PC-3 (cell line): Measurements from ENCODE around the gene ENAM. TPM values are rescaled to one million over a fixed set of nuclear protein-coding genes. Genes with fewer than 3 reads are reported as not detected.

Experiments
- ATAC-seq: fragments of 200-7000 bp; cut with Tn5 transposase; 2 replicates; pipeline ENCODE4 v1.9.1; 2020; ENCODE audit warnings: mild to moderate bottlenecking, moderate library complexity
- BruUV-seq: library from RNA; stranded (reverse); fragments of 400-500 nt; replicated peaks from 2 replicates; lab custom pipeline; 2021; lab: Mats Ljungman, UMichigan
- CTCF ChIA-PET: fragments of 300-600 bp; sonication (Branson Sonifier 250); formaldehyde crosslinking; loops from one replicate; lab custom pipeline; 2022; ENCODE audit warnings: antibody characterized with exemption; lab: Charles Lee
- POLR2A ChIA-PET: fragments of 300-600 bp; sonication (Branson Sonifier 250); formaldehyde crosslinking; loops from one replicate; lab custom pipeline; 2022; ENCODE audit warnings: antibody characterized with exemption; ENCODE audit not compliant: unreplicated experiment; lab: Charles Lee
- DNase-seq: peaks from one replicate; pipeline ENCODE4 v3.0.0-alpha.2; 2015
- H2AFZ ChIP-seq: fragments of 300-600 bp; sonication (generic); 2 replicates; pipeline ENCODE4 v1.6.0; 2016; ENCODE audit warnings: antibody characterized with exemption, low read length
- H3F3A ChIP-seq: fragments of 300-600 bp; sonication (generic); one replicate; pipeline ENCODE4 v1.6.0; 2017; ENCODE audit warnings: antibody characterized with exemption, low read length, control low read depth, mild to moderate bottlenecking; ENCODE audit not compliant: unreplicated experiment
- H3K27ac ChIP-seq: fragments of 300-600 bp; sonication (generic); 2 replicates; pipeline ENCODE4 v1.5.1; 2016; ENCODE audit warnings: mild to moderate bottlenecking, low read length
- H3K27me3 ChIP-seq: fragments of 300-600 bp; sonication (generic); 2 replicates; pipeline ENCODE4 v1.6.1; 2016; ENCODE audit warnings: low read length, mixed read lengths
- H3K36me3 ChIP-seq: fragments of 300-600 bp; sonication (generic); 2 replicates; pipeline ENCODE4 v1.6.1; 2016; ENCODE audit warnings: low read depth, mixed run types, low read length, mixed read lengths
- H3K4me1 ChIP-seq: fragments of 300-600 bp; sonication (generic); 2 replicates; pipeline ENCODE4 v1.5.1; 2016; ENCODE audit warnings: low read length; ENCODE audit not compliant: insufficient read depth
- H3K4me2 ChIP-seq: fragments of 300-600 bp; sonication (generic); 2 replicates; pipeline ENCODE4 v1.6.0; 2016; ENCODE audit warnings: low read length
- H3K4me3 ChIP-seq: fragments of 300-600 bp; sonication (generic); 2 replicates; pipeline ENCODE4 v1.5.1; 2016; ENCODE audit warnings: mild to moderate bottlenecking, low read length, mixed read lengths
- H3K79me2 ChIP-seq: fragments of 300-600 bp; sonication (generic); 2 replicates; pipeline ENCODE4 v1.6.1; 2017; ENCODE audit warnings: low read length, mixed read lengths
- H3K9ac ChIP-seq: fragments of 300-600 bp; sonication (generic); 2 replicates; pipeline ENCODE4 v1.6.0; 2016; ENCODE audit warnings: mild to moderate bottlenecking, low read length
- H3K9me2 ChIP-seq: fragments of 300-600 bp; sonication (generic); replicated peaks from 2 replicates; pipeline ENCODE4 v1.6.1; 2016; ENCODE audit warnings: mixed run types, low read length, mixed read lengths
- H3K9me3 ChIP-seq: fragments of 300-600 bp; sonication (generic); 2 replicates; pipeline ENCODE4 v1.6.1; 2016; ENCODE audit warnings: low read length, mixed read lengths
- H4K20me1 ChIP-seq: fragments of 300-600 bp; sonication (generic); 2 replicates; pipeline ENCODE4 v1.6.1; 2016; ENCODE audit warnings: low read length, mixed read lengths
- CTCF ChIP-seq: fragments of 300-600 bp; sonication (generic); conservative IDR thresholded peaks from 2 replicates; pipeline ENCODE4 v1.5.1; 2017; ENCODE audit warnings: antibody characterized with exemption, low read depth, mild to moderate bottlenecking, low read length
- EZH2 ChIP-seq: fragments of 300-600 bp; sonication (generic); IDR thresholded peaks from one replicate; pipeline ENCODE4 v1.6.1; 2017; ENCODE audit warnings: antibody characterized with exemption, mild to moderate bottlenecking, low read length; ENCODE audit not compliant: unreplicated experiment
- EZH2phosphoT487 ChIP-seq: fragments of 300-600 bp; sonication (generic); IDR thresholded peaks from 2 replicates; pipeline ENCODE4 v1.6.1; 2018; ENCODE audit warnings: mild to moderate bottlenecking, antibody characterized with exemption, low read length, borderline replicate concordance
- intact Hi-C: fragments of 100-400 bp; cut with micrococcal nuclease; formaldehyde crosslinking; loops from 2 replicates; pipeline ENCODE4 v1.9.0; 2023
- total RNA-seq: library from RNA; depleted of rRNA; stranded (reverse); fragments of >200 nt; gene quantifications from 2 replicates; pipeline ENCODE4 v1.2.3, GENCODE V29; 2014

The ENAM gene
- total RNA-seq, 1 experiment from 2014 or later: not detected

- no peak overlapping the region for H3K27ac ChIP-seq
- no peaks in the 10 kb centered on the region for H3F3A ChIP-seq
- H3K4me2 ChIP-seq: no peak overlapping the region
- H3K9me3 ChIP-seq: no peaks in the 10 kb centered on the region
- ATAC-seq (no peak), DNase-seq (no peak)
- intact Hi-C loops: no loop called here
- H3K36me3 ChIP-seq: no peaks in the 10 kb centered on the region
- no peaks in the 10 kb centered on the region for H3K27me3 ChIP-seq
- H3K9me2 ChIP-seq: no peaks in the 10 kb centered on the region
- CTCF ChIA-PET: no interaction called here
- POLR2A ChIA-PET: no interaction called here
- H3K4me1 ChIP-seq: no peaks in the 10 kb centered on the region; the same call in 1 of the 2 replicates
- H3K79me2 ChIP-seq: no peaks in the 10 kb centered on the region
- no peak overlapping the region for H2AFZ ChIP-seq
- no peak overlapping the region for H3K9ac ChIP-seq
- no peak overlapping the region for H3K4me3 ChIP-seq
- BruUV-seq: no TSS peak
- TF ChIP-seq CTCF: no peak
- no peak for TF ChIP-seq EZH2phosphoT487
- no peak for TF ChIP-seq EZH2
- no peaks in the 10 kb centered on the region for H4K20me1 ChIP-seq
Observed at GRCh38 chr4:70619778-70620177, 8.8 kb upstream of the ENAM start.

- no peaks in the 10 kb centered on the region for H3K9me2 ChIP-seq
- intact Hi-C loops: no loop called here
- no peaks in the 10 kb centered on the region for H3K79me2 ChIP-seq
- H3F3A ChIP-seq: no peaks in the 10 kb centered on the region
- H3K9ac ChIP-seq: no peak overlapping the region
- BruUV-seq: no TSS peak
- no peak overlapping the region for H3K27ac ChIP-seq
- DNase-seq: no peak
- POLR2A ChIA-PET: interaction anchor here (0.9 kb wide), 1 partner anchor 81 kb away, joined by 3 read pairs; no protein-coding TSS in a partner anchor
- TF ChIP-seq CTCF (no peak), EZH2phosphoT487 (no peak), EZH2 (no peak)
- H3K4me2 ChIP-seq: no peak overlapping the region
- H3K36me3 ChIP-seq: no peaks in the 10 kb centered on the region
- CTCF ChIA-PET: no interaction called here
- no peaks in the 10 kb centered on the region for H4K20me1 ChIP-seq
- no peak for ATAC-seq
- no peak overlapping the region for H2AFZ ChIP-seq
- H3K4me3 ChIP-seq: no peak overlapping the region
- H3K4me1 ChIP-seq: no peaks in the 10 kb centered on the region
- H3K27me3 ChIP-seq: no peaks in the 10 kb centered on the region
- H3K9me3 ChIP-seq: no peaks in the 10 kb centered on the region
Observed at GRCh38 chr4:70623323-70623722, 5.2 kb upstream of the ENAM start.

GRCh38 chr4:70624226-70624793, 4.2 kb upstream of the ENAM start:
- ChIA-PET POLR2A (interaction anchor here (0.9 kb wide), 1 partner anchor 80 kb away, joined by 3 read pairs; no protein-coding TSS in a partner anchor), CTCF (no interaction called here)
- peak; percentile 85 for ATAC-seq
- intact Hi-C loops: no loop called here
- Histone ChIP-seq H3K9me2 (no peaks in the 10 kb centered on the region), H3F3A (no peaks in the 10 kb centered on the region), H2AFZ (peak overlapping the region; percentile 2; the same call in 1 of the 2 replicates), H3K9ac (no peak overlapping the region), H3K4me1 (no peaks in the 10 kb centered on the region), H3K79me2 (no peaks in the 10 kb centered on the region), H4K20me1 (no peaks in the 10 kb centered on the region), H3K4me2 (no peak overlapping the region), H3K27me3 (no peaks in the 10 kb centered on the region), H3K9me3 (no peaks in the 10 kb centered on the region), H3K4me3 (no peak overlapping the region), H3K27ac (no peak overlapping the region), H3K36me3 (no peaks in the 10 kb centered on the region)
- TF ChIP-seq EZH2phosphoT487: no peak
- TF ChIP-seq EZH2: no peak
- TF ChIP-seq CTCF: no peak
- peak; percentile 16 for DNase-seq
- no TSS peak for BruUV-seq
